Chondrocyte (in vitro differentiated cells): ENCODE data around the gene MYO1A. TPM values are rescaled to one million over a fixed set of nuclear protein-coding genes. Genes with fewer than 3 reads are reported as not detected.

Source experiments
- DNase-seq: peaks from one replicate; pipeline ENCODE4 v3.0.0; 2021; ENCODE audit warnings: mixed read lengths, low spot score
- H3K27ac Mint-ChIP-seq: one replicate; pipeline ENCODE4 v1.8.0; 2021; ENCODE audit warnings: mild to moderate bottlenecking, moderate library complexity, mixed read lengths; ENCODE audit not compliant: unreplicated experiment
- H3K27me3 Mint-ChIP-seq: 2 replicates; pipeline ENCODE4 v1.8.0; 2021; ENCODE audit warnings: low read depth, mixed read lengths
- H3K36me3 Mint-ChIP-seq: 2 replicates; pipeline ENCODE4 v1.8.0; 2021; ENCODE audit warnings: low read depth, mixed read lengths
- H3K4me1 Mint-ChIP-seq: 2 replicates; pipeline ENCODE4 v1.8.0; 2021; ENCODE audit warnings: low read depth, mild to moderate bottlenecking, mixed read lengths
- H3K4me3 Mint-ChIP-seq: one replicate; pipeline ENCODE4 v1.8.0; 2021; ENCODE audit warnings: mild to moderate bottlenecking, moderate library complexity, mixed read lengths; ENCODE audit not compliant: unreplicated experiment
- H3K9me3 Mint-ChIP-seq: 2 replicates; pipeline ENCODE4 v1.8.0; 2021; ENCODE audit warnings: low read depth, mixed read lengths
- CTCF ChIP-seq: fragments of 200-600 bp; sonication (generic); IDR thresholded peaks from 2 replicates; pipeline ENCODE4 v1.5.0; 2021; ENCODE audit warnings: antibody characterized with exemption, mild to moderate bottlenecking, moderate library complexity
- total RNA-seq: library from RNA; stranded (reverse); gene quantifications from 3 replicates; pipeline ENCODE4 v1.2.1, GENCODE V29; 2021

MYO1A gene
- total RNA-seq, 1 donor from 2014 or later: not detected

- Mint-ChIP-seq H3K27me3 (peaks cover 35% of the 10 kb centered on the region), H3K4me3 (no peak overlapping the region), H3K36me3 (no peaks in the 10 kb centered on the region), H3K9me3 (no peaks in the 10 kb centered on the region), H3K27ac (no peak overlapping the region), H3K4me1 (no peaks in the 10 kb centered on the region)
- DNase-seq: no peak
- no peak for TF ChIP-seq CTCF
These were observed 1.4 kb downstream of the MYO1A start for GRCh38 chr12:57048423-57049118.

- no peak for TF ChIP-seq CTCF
- DNase-seq: no peak
- Mint-ChIP-seq H3K27ac (no peak overlapping the region), H3K27me3 (peaks cover 37% of the 10 kb centered on the region), H3K9me3 (no peaks in the 10 kb centered on the region), H3K36me3 (no peaks in the 10 kb centered on the region), H3K4me1 (no peaks in the 10 kb centered on the region), H3K4me3 (no peak overlapping the region)
These were observed 1.9 kb downstream of the MYO1A start for GRCh38 chr12:57047981-57048380.

GRCh38 chr12:57046947-57047890, 2.7 kb downstream of the MYO1A start:
- Mint-ChIP-seq H3K4me1 (no peaks in the 10 kb centered on the region), H3K9me3 (no peaks in the 10 kb centered on the region), H3K36me3 (no peaks in the 10 kb centered on the region), H3K27me3 (peaks cover 38% of the 10 kb centered on the region), H3K27ac (no peak overlapping the region), H3K4me3 (no peak overlapping the region)
- TF ChIP-seq CTCF: no peak
- no peak for DNase-seq

- Mint-ChIP-seq H3K4me3 (no peak overlapping the region), H3K27ac (no peak overlapping the region), H3K36me3 (no peaks in the 10 kb centered on the region), H3K27me3 (peaks cover 42% of the 10 kb centered on the region), H3K9me3 (no peaks in the 10 kb centered on the region), H3K4me1 (no peaks in the 10 kb centered on the region)
- no peak for DNase-seq
- TF ChIP-seq CTCF: no peak
These were observed 3.7 kb downstream of the MYO1A start for GRCh38 chr12:57046086-57046791.

GRCh38 chr12:57044889-57045288, 5.0 kb downstream of the MYO1A start:
- H3K27ac Mint-ChIP-seq: no peak overlapping the region
- no peaks in the 10 kb centered on the region for H3K36me3 Mint-ChIP-seq
- no peak for TF ChIP-seq CTCF
- DNase-seq: no peak
- H3K4me1 Mint-ChIP-seq: no peaks in the 10 kb centered on the region
- no peaks in the 10 kb centered on the region for H3K9me3 Mint-ChIP-seq
- H3K27me3 Mint-ChIP-seq: peaks cover 46% of the 10 kb centered on the region
- H3K4me3 Mint-ChIP-seq: no peak overlapping the region
